Glutamatergic neuron (in vitro differentiated cells): ENCODE data around the gene MPND. TPM values are rescaled to one million over a fixed set of nuclear protein-coding genes. Genes with fewer than 3 reads are reported as not detected.

ENCODE experiments used
- DNase-seq: peaks from one replicate; pipeline ENCODE4 v3.0.0; 2022
- H3K27ac Mint-ChIP-seq: one replicate; pipeline ENCODE4 v1.8.0; 2020; ENCODE audit warnings: mild to moderate bottlenecking, mixed read lengths, inconsistent platforms; ENCODE audit not compliant: unreplicated experiment
- H3K27me3 Mint-ChIP-seq: one replicate; pipeline ENCODE4 v1.8.0; 2020; ENCODE audit warnings: mild to moderate bottlenecking, moderate library complexity, mixed read lengths, inconsistent platforms; ENCODE audit not compliant: unreplicated experiment
- H3K36me3 Mint-ChIP-seq: one replicate; pipeline ENCODE4 v1.8.0; 2020; ENCODE audit warnings: mild to moderate bottlenecking, mixed read lengths, inconsistent platforms; ENCODE audit not compliant: unreplicated experiment
- H3K4me1 Mint-ChIP-seq: one replicate; pipeline ENCODE4 v1.8.0; 2020; ENCODE audit warnings: mild to moderate bottlenecking, low read depth, mixed read lengths, inconsistent platforms; ENCODE audit not compliant: unreplicated experiment
- H3K4me3 Mint-ChIP-seq: one replicate; pipeline ENCODE4 v1.8.0; 2020; ENCODE audit warnings: mild to moderate bottlenecking, mixed read lengths, inconsistent platforms; ENCODE audit not compliant: unreplicated experiment
- H3K9me3 Mint-ChIP-seq: one replicate; pipeline ENCODE4 v1.8.0; 2020; ENCODE audit warnings: mild to moderate bottlenecking, moderate library complexity, mixed read lengths, inconsistent platforms; ENCODE audit not compliant: unreplicated experiment
- CTCF ChIP-seq: fragments of 200-600 bp; sonication (generic); IDR thresholded peaks from one replicate; pipeline ENCODE4 v1.5.0; 2021; ENCODE audit not compliant: partially characterized antibody, unreplicated experiment
- total RNA-seq: library from RNA; stranded (reverse); fragmentation: NEBNext Ultra II Directional; extraction: Animal tissue kit (Norgen Biotek cat#: 25700); gene quantifications from one replicate; pipeline ENCODE4 v1.2.1, GENCODE V29; 2021; ENCODE audit not compliant: unreplicated experiment

Gene MPND
- total RNA-seq, 1 donor from 2014 or later: 56.7 TPM

GRCh38 chr19:4310247-4311121 lies 32.9 kb upstream of the MPND start:
- Mint-ChIP-seq H3K27ac (no peak overlapping the region), H3K4me3 (no peak overlapping the region), H3K4me1 (peaks cover 2% of the 10 kb centered on the region), H3K9me3 (peaks cover 1% of the 10 kb centered on the region), H3K27me3 (peaks cover 7% of the 10 kb centered on the region), H3K36me3 (no peaks in the 10 kb centered on the region)
- TF ChIP-seq CTCF: no peak
- DNase-seq: no peak

DNA sequence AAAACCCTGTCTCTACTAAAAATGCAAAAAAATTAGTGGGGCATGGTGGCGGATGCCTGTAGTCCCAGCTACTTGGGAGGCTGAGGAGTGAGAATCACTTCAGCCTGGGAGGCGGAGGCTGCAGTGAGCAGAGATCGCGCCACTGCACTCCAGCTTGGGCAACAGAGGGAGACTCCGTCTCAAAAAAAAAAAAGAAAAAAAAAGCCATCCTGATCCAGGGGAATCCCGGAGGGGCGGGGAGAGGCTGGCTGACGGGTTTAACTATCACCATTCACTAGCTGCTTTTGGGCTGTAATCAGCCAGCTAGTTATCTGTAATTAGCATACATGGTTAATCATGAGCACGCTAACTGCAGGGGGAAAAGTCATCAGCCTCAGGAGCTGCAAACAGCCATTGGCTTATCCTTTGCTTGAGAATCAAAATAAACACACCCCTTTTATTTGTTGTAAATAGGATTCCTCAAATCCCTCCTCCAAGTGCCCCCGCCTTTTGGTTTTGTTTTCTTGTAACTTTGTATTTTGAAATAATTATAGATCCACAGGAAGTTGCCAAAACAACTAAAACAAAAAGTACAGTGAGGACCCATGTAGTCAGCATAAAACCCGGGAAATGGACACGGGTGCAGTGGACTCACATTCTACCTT lies 29.4 kb upstream of the MPND start:
- TF ChIP-seq CTCF: no peak
- Mint-ChIP-seq H3K4me1 (no peaks in the 10 kb centered on the region), H3K4me3 (no peak overlapping the region), H3K27me3 (peaks cover 2% of the 10 kb centered on the region), H3K27ac (no peak overlapping the region), H3K9me3 (peaks cover 3% of the 10 kb centered on the region), H3K36me3 (peaks cover 12% of the 10 kb centered on the region)
- no peak for DNase-seq

DNA sequence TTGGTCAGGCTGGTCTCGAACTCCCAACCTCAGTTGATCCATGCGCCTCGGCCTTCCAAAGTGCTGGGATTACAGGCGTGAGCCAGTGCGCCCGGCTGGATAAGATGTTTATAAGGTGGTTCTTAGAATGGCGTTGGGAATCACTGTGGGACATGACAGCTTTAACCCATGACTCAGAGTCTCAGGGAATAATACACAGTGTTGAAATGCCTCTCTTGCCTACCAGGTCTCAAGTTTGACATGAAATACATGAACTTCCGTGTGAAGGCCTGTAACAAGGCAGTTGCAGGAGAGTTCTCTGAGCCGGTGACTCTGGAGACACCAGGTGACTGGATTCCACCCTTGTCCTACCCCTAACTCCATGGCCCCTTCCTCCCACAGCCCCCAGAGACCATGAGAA lies 26.4 kb upstream of the MPND start:
- Mint-ChIP-seq H3K36me3 (peaks cover 27% of the 10 kb centered on the region), H3K27me3 (peaks cover 4% of the 10 kb centered on the region), H3K9me3 (peaks cover 14% of the 10 kb centered on the region), H3K4me1 (no peaks in the 10 kb centered on the region), H3K4me3 (no peak overlapping the region), H3K27ac (no peak overlapping the region)
- DNase-seq: no peak
- no peak for TF ChIP-seq CTCF

- peaks cover 27% of the 10 kb centered on the region for H3K36me3 Mint-ChIP-seq
- peaks cover 4% of the 10 kb centered on the region for H3K27me3 Mint-ChIP-seq
- no peak overlapping the region for H3K4me3 Mint-ChIP-seq
- TF ChIP-seq CTCF: no peak
- no peaks in the 10 kb centered on the region for H3K4me1 Mint-ChIP-seq
- no peak overlapping the region for H3K27ac Mint-ChIP-seq
- DNase-seq: no peak
- peaks cover 14% of the 10 kb centered on the region for H3K9me3 Mint-ChIP-seq
Measured at GRCh38 chr19:4318460-4318859, 24.9 kb upstream of the MPND start.
